Fibroblast of the aortic adventitia (primary cell): ENCODE results near the gene KYAT1. TPM values are rescaled to one million over a fixed set of nuclear protein-coding genes. Genes with fewer than 3 reads are reported as not detected.

ENCODE experiments used
- DNase-seq: peaks from one replicate; pipeline ENCODE4 v3.0.0-alpha.2; 2010; ENCODE audit warnings: low read depth
- H3K4me3 ChIP-seq: 2 replicates; pipeline ENCODE4 v1.5.1; 2011; ENCODE audit warnings: low read depth, mild to moderate bottlenecking, control low read depth, low read length, moderate library complexity
- total RNA-seq: library from RNA; depleted of rRNA; stranded (reverse); fragments of >200 nt; gene quantifications from 2 replicates; pipeline ENCODE4 v1.2.3, GENCODE V29; 2012; ENCODE audit warnings: low replicate concordance
- TF ChIP-seq, protein P1 (sequence below): IDR thresholded peaks from 2 replicates; pipeline ENCODE4 v1.5.1; 2011; ENCODE audit warnings: mild to moderate bottlenecking, low read length, control low read depth, inconsistent platforms; ENCODE audit not compliant: insufficient read depth

KYAT1 gene
- total RNA-seq, 1 donor: 6.8 TPM

DNA sequence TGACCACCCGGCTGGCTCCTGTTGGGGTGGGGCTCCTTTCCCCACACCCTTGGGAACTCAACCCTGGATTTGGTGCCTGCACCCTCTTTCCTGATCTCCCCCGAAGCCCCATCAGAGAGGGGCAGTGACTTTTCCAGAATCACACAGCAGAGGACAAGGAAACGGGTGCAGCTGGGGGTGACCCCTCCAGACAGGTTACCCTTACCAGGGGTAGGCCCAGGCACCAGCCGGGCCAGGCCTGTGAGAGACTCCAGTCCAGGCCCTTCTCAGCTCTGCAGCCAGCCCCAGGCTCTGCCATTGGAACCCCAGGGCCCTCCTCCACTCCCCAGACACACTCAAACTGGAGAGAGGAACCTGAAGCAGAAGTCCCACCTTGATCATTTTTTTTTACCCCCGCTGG, 20.1 kb upstream of the KYAT1 start:
- DNase-seq: no peak
- H3K4me3 ChIP-seq: no peak overlapping the region
- TF ChIP-seq, protein P1, sequence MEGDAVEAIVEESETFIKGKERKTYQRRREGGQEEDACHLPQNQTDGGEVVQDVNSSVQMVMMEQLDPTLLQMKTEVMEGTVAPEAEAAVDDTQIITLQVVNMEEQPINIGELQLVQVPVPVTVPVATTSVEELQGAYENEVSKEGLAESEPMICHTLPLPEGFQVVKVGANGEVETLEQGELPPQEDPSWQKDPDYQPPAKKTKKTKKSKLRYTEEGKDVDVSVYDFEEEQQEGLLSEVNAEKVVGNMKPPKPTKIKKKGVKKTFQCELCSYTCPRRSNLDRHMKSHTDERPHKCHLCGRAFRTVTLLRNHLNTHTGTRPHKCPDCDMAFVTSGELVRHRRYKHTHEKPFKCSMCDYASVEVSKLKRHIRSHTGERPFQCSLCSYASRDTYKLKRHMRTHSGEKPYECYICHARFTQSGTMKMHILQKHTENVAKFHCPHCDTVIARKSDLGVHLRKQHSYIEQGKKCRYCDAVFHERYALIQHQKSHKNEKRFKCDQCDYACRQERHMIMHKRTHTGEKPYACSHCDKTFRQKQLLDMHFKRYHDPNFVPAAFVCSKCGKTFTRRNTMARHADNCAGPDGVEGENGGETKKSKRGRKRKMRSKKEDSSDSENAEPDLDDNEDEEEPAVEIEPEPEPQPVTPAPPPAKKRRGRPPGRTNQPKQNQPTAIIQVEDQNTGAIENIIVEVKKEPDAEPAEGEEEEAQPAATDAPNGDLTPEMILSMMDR: no peak

DNA sequence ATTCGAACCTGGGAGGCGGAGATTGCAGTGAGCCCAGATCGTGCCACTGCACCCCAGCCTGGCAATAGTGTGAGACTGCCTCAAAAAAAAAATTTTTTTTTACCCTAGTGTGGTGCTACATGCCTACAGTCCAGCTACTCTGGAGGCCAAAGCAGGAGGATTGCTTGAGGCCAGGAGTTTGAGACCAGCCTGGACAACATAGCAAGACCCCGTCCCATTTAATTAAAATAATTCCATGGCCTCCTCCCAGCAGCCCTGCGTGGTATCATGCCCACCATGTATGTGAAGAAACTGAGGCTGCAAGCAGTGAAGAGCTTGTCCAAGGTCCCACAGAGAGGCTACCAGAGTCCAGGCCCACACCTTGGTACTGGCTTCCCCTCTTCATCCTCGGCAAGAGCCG, 19.6 kb upstream of the KYAT1 start:
- no peak overlapping the region for H3K4me3 ChIP-seq
- TF ChIP-seq, protein P1: no peak
- DNase-seq: no peak

DNA sequence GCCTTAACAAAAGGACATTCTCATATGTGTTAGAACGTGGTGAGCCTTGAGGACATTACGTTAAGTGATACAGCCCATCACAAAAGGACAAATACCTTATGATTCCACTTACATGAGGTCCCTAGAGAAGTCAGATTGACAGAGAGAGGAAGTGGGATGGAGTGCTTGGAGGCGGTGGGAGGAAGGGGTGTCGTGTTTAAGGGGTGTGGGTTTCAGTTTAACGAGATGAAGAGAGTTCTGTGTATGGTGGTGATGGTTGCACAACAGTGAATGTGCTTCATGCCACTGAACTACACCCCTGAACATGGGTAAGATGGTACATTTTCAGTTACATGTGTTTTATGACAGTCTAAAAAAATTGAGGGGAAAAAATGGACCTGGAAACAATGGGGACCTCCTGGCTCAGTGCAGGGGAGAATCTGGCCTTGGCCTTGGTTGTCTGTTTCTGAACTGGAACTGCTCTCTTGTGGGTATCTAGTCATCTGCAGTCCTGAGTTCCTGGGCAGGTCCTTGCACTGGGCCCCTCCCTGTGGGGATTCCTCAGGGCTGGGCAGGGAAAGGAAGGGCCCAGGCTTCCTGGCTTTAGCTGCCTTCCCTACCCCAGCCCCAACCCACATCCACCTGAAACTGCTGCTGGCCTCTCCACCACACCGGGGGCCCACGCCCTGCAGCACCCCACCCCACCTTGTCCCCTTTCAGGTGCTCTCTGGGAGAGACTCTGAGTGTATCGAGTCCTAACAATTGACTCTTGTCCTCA, 18.0 kb upstream of the KYAT1 start:
- TF ChIP-seq, protein P1: no peak
- no peak for DNase-seq

DNA sequence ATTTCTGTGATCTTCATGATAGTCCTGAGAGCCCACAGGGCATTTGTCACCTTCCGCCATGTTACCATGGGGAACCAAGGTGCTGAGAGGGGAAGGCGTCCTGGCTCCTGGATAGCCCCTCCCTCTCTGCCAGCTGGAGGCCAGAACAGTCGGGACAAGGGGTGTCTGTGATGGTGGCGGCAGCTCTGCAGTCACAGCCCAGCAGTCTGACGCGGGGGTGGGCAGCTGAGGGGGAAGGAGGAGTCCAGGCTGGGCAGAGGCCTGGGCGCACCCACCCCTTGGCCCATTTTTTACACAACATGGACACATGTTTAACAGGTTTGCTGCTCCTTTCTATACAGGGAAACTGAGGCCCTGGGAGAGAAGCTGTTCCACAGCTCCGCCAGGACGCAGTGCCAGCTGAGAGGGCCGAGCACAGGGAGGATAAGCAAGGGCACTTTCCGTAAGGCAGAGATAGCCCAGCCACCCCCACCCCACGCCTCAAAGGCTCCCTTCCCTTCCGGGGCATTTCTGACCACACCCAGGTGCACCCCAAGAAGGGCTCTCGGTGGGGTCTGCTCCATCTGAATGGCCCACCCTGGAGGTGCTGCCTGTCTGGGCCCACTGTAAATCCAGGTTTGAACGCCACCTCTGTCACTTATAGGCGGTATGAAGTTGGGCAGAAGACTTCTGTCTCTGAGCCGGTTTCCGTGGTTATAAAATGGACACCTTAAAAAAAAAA, 17.3 kb upstream of the KYAT1 start:
- no peak for DNase-seq

More for the DNA sequence above, 18.0 kb upstream of the KYAT1 start:
- H3K4me3 ChIP-seq: no peak overlapping the region

DNA sequence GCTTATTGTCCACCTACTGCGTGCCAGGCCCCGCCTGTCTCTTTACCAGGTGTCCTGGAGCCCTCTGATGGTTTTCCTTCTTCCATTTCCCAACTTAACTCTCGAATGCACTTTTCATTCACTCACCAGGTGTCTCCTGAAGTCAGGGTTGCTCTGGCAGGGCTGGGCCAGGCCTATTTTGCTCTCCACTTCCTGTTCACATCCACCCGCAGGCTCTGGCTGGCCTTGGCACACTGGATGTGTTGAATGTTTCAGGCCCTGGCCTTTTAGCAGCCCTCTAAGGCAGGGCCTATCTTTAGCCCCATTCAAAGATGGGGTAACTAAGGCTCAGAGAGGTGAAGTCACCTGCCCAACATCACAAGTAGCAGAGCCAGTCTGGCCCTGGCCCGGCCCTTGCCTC, 16.6 kb upstream of the KYAT1 start:
- DNase-seq: no peak
- TF ChIP-seq, protein P1: no peak

More for the DNA sequence above, 17.3 kb upstream of the KYAT1 start:
- TF ChIP-seq, protein P1: no peak
- H3K4me3 ChIP-seq: no peak overlapping the region

DNA sequence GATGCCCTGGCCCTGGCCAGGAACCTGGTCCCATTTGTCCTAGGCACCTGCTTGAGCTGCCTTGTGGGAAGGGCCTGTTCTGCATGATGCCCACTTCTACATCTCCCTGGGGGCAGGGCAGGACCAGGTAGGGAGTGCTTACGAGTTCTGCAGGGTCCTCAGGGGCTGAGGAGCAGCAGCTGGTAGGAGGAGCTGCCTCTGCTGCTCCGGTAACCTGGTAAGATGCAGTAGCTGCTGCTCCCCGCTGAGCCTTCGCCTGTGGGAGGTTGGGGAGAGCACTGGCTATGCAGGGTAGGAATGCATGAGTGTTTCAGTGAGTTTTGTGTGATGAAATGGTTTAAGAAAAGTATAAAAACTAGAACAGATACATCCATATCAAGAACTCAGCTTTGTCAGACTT, 13.8 kb upstream of the KYAT1 start:
- no peak for DNase-seq
- no peak overlapping the region for H3K4me3 ChIP-seq
- TF ChIP-seq, protein P1: no peak

More for the DNA sequence above, 16.6 kb upstream of the KYAT1 start:
- H3K4me3 ChIP-seq: no peak overlapping the region
